Spinal cord (tissue), 10 donors: ENCODE data around the gene NRAP. TPM values are rescaled to one million over a fixed set of nuclear protein-coding genes. Genes with fewer than 3 reads are reported as not detected.
"Not testable (repeated sequence)": the region's sequence is repeated elsewhere in the genome, so short reads cannot be mapped to it uniquely, and the experiment has no call there.

Experiments used
- DNase-seq, 6 donors: peaks; one replicate each; pipeline versions ENCODE4 v3.0.0 to v3.0.0-alpha.2; 2013 to 2015; ENCODE audit warnings: low spot score in 6 of 6, low read depth in 4 of 6
- H3K27ac ChIP-seq: one replicate; pipeline ENCODE4 v1.5.1; 2013; ENCODE audit warnings: low read depth, low read length, control low read depth
- H3K27me3 ChIP-seq: one replicate; pipeline ENCODE4 v1.6.1; 2013; ENCODE audit warnings: low read length; ENCODE audit not compliant: control insufficient read depth, insufficient read depth
- H3K36me3 ChIP-seq: one replicate; pipeline ENCODE4 v1.6.1; 2013; ENCODE audit warnings: low read length; ENCODE audit not compliant: control insufficient read depth, insufficient read depth
- H3K4me1 ChIP-seq: one replicate; pipeline ENCODE4 v1.6.1; 2013; ENCODE audit warnings: low read length; ENCODE audit not compliant: control insufficient read depth, insufficient read depth
- H3K4me3 ChIP-seq: one replicate; pipeline ENCODE4 v1.5.1; 2013; ENCODE audit warnings: low read depth, low read length, control low read depth
- H3K9me3 ChIP-seq: one replicate; pipeline ENCODE4 v1.6.1; 2013; ENCODE audit warnings: low read length; ENCODE audit not compliant: control insufficient read depth, insufficient read depth
- WGBS: methylation state at CpG from one replicate; pipeline ENCODE4 v1.1.5; 2013; ENCODE audit warnings: missing lambda C conversion rate; ENCODE audit not compliant: insufficient coverage; 5-methylcytosine and 5-hydroxymethylcytosine counted together
- polyA plus RNA-seq, 2 donors: library from polyadenylated mRNA; unstranded; fragments of 120-200 nt; gene quantifications; one replicate each; pipeline ENCODE4 v1.2.1, GENCODE V29; 2013; ENCODE audit not compliant: insufficient read length in 2 of 2
- total RNA-seq, 2 donors: library from RNA; depleted of rRNA in 1 of 2; stranded (reverse); fragments of 120-200 nt in 1 of 2; fragments of >200 nt in 1 of 2; gene quantifications; one replicate each; pipeline versions ENCODE4 v1.2.3 to v1.2.4, GENCODE V29; 2013 to 2014
- donor health status: healthy.

The NRAP gene
- total and polyA plus RNA-seq, 4 donors: under 0.01 to 0.11 (median 0.09) TPM

DNA sequence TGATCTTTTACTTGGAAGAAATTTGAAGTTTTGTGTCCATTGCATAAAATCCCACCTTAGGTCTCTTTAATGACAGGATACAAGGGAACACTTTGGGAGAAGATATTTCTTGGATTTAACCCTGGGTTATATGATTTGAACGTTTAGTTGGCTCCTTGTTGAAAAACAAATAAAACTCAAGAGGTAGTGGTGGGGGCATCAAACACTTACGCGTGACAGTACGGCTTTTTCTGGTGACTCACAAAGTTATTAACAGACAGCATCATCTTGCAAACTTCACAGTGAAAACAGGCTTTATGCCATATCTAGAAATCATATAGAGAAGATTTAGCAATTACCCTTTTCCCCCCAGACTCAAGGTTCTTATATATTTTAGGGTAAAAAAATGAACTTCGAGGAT is 699 bp downstream of the NRAP start:
- Histone ChIP-seq H3K9me3 (no peaks in the 10 kb centered on the region), H3K4me3 (no peak overlapping the region), H3K27ac (no peak overlapping the region), H3K27me3 (no peaks in the 10 kb centered on the region), H3K4me1 (no peaks in the 10 kb centered on the region), H3K36me3 (no peaks in the 10 kb centered on the region)
- WGBS: 50% methylated on average over 1 of the region's 5 CpGs
- no peak for DNase-seq

DNA sequence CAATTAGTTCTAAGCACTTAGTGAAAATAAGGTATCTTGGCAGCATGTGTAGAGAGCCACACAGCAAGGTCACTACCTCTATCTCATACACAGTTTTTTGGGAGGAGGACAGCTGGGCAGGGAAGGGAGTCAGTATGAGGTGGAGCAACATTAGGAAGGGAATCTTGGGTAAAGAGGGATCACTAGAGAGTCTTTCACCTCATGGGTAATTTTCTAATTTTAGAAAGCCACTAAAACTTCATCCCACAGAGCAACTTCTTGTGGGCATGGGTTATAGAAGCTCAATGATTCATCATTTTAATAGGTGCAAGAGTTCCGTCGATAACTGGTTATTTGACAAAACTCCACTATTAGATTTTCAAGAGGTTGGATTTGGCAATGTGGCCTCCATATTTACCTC is 2.5 kb downstream of the NRAP start:
- DNase-seq: no peak
- Histone ChIP-seq H3K4me1 (no peaks in the 10 kb centered on the region), H3K27ac (no peak overlapping the region), H3K27me3 (no peaks in the 10 kb centered on the region), H3K4me3 (no peak overlapping the region), H3K9me3 (no peaks in the 10 kb centered on the region), H3K36me3 (no peaks in the 10 kb centered on the region)
- WGBS: no CpG with 5 or more reads among the region's 2 CpGs

DNA sequence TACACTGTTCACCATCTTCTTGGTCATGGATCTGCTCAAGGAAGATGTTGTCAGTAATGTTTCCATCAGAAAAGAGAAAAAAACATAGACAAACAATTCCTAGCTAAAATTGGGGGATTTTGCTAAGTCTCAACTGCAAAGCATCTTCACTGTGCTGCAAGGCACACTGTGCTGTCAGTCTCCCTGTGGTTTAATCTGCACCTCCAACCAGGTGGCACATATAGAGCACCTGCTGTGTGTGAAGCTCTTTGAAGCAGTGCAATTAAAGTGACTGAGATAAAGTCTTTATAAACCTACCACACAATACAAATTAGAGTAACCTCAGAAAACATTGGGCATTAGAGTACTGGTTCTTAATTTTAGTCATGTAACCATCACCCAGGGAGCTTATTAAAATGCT is 6.3 kb downstream of the NRAP start:
- Histone ChIP-seq H3K27ac (no peak overlapping the region), H3K4me3 (no peak overlapping the region), H3K36me3 (no peaks in the 10 kb centered on the region), H3K9me3 (no peaks in the 10 kb centered on the region), H3K27me3 (no peaks in the 10 kb centered on the region), H3K4me1 (no peaks in the 10 kb centered on the region)
- DNase-seq: peak in 1 of 6 donors; percentile 38

DNA sequence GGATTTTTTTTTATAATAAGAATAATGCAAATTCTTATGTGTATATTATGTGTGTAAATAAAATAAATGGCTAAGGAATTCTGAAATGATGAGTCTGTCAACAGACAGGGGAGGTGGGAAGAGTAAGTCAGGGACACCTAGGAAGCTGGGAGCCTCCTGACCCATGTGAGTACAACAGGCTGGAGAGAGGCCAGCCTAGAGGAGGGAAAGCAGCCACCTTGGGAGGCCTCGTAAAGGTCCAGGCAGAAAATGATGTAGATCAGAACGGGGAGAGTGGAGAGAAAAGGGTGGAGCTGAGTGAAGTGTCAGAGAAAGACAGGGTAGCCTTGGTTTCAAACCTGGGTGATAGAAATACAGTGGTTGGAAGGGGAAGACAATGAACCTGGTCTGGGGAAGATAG is 6.9 kb downstream of the NRAP start:
- 65% methylated on average over 2 of the region's 2 CpGs for WGBS
- Histone ChIP-seq H3K36me3 (no peaks in the 10 kb centered on the region), H3K27me3 (no peaks in the 10 kb centered on the region), H3K4me1 (no peaks in the 10 kb centered on the region), H3K27ac (no peak overlapping the region), H3K9me3 (no peaks in the 10 kb centered on the region), H3K4me3 (no peak overlapping the region)
- DNase-seq: no peak

DNA sequence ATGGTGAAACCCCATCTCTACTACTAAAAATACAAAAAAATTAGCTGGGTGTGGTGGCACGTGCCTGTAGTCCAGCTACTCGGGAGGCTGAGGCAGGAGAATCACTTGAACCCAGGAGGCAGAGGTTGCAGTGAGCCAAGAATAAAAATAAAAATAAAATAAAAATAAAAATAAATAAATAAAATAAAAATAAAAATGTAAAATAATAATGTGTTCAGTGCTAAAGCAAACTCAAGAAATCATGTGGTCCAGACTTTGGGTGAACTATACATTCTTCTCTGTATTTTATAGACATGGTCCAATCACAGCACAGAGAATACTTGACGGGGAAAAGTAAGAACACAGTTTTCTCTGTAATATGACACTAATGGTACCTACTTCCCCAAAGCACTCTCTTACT is 11.4 kb downstream of the NRAP start:
- H3K4me1 ChIP-seq, H3K27ac ChIP-seq, H3K9me3 ChIP-seq, H3K36me3 ChIP-seq, H3K27me3 ChIP-seq, H3K4me3 ChIP-seq, DNase-seq: not testable (repeated sequence)
- no CpG with 5 or more reads among the region's 3 CpGs for WGBS

DNA sequence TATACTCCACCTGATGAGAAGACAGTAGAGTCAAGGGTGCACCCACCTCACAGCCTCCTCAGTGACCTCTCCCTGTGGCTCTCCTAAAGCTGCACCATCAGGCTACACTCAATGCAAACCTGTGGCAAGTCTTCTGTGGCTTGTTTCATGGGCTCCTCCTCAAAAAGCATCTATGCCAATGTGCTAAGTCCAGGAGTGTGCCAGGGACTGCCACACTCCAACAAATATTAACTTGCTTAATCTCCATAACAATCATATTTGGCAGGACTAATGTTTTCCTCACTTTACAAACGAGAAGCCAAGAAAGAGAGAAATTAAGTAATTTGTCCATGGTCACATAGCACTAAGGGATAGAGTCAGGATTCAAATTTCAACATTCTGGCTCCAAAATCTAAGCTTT is 11.9 kb downstream of the NRAP start:
- Histone ChIP-seq H3K4me1 (peaks cover 4% of the 10 kb centered on the region), H3K4me3 (no peak overlapping the region), H3K27me3 (no peaks in the 10 kb centered on the region), H3K27ac (no peak overlapping the region), H3K36me3 (no peaks in the 10 kb centered on the region), H3K9me3 (no peaks in the 10 kb centered on the region)
- DNase-seq: no peak
- no CpG with 5 or more reads among the region's 1 CpG for WGBS

DNA sequence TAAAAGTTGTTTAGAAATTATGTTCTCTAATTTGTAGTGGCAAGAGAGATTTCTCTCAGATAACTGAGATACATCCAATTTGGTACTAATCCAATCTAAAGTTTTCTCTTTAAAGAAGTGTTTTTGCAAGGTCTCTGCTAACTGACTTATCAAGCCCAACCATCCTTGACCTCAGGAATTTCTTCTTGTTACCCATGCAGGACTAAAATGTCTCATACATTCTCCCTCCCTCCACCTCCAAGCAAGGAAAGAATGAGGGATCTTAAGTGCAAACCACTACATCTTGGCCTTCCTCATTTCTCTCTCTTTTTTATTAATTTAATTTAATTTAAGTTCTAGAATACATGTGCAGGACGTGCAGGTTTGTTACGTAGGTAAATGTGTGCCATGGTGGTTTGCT is 12.8 kb downstream of the NRAP start:
- Histone ChIP-seq H3K27ac (no peak overlapping the region), H3K4me3 (no peak overlapping the region), H3K36me3 (no peaks in the 10 kb centered on the region), H3K4me1 (peaks cover 4% of the 10 kb centered on the region), H3K9me3 (no peaks in the 10 kb centered on the region), H3K27me3 (no peaks in the 10 kb centered on the region)
- no peak for DNase-seq
- 100% methylated on average over 1 of the region's 2 CpGs for WGBS

DNA sequence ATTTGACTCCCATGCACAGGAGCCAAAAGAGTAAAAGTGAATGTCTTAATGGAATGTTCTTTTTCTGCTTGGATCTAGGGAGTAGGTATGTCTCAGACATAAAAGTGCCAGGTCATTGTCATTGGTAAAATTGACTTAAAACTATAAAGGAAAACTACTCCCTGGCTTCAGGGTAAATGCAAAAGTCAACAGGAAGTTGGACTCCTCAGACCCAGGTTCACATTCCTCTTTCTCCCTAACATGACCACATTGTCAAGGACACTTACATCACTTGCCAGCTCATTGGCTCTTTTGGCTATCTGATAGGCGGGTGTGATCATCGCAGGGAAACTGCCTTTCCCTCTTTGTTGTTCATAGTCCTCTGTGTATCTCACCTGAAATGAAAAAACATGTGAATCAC is 13.7 kb downstream of the NRAP start:
- WGBS: 100% methylated on average over 2 of the region's 2 CpGs
- Histone ChIP-seq H3K27ac (no peak overlapping the region), H3K4me1 (peaks cover 6% of the 10 kb centered on the region), H3K4me3 (no peak overlapping the region), H3K27me3 (no peaks in the 10 kb centered on the region), H3K9me3 (no peaks in the 10 kb centered on the region), H3K36me3 (no peaks in the 10 kb centered on the region)
- no peak for DNase-seq

DNA sequence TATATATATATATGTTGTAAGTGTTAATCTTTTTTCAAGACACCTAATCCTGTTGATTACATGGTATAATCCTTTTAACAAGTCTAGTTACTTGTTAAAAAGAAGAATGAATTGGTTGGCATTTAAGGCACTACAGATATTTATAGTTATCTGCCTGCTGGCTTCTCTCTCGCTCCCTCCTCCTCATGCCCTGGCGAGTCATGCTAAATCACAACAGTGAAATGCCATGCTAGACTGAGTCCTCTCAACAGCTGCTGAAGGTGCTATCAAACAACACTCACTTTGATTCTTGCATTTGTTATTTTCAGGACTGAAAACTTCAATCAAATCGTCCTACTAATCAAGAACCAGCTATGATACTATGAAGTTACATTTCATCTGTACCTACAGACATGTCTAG is 15.4 kb downstream of the NRAP start:
- no peaks in the 10 kb centered on the region for H3K9me3 ChIP-seq
- no peak overlapping the region for H3K4me3 ChIP-seq
- peaks cover 6% of the 10 kb centered on the region for H3K4me1 ChIP-seq
- WGBS: 67% methylated on average over 1 of the region's 3 CpGs
- no peaks in the 10 kb centered on the region for H3K27me3 ChIP-seq
- DNase-seq: peak in 1 of 6 donors; percentile 25
- no peaks in the 10 kb centered on the region for H3K36me3 ChIP-seq
- no peak overlapping the region for H3K27ac ChIP-seq

DNA sequence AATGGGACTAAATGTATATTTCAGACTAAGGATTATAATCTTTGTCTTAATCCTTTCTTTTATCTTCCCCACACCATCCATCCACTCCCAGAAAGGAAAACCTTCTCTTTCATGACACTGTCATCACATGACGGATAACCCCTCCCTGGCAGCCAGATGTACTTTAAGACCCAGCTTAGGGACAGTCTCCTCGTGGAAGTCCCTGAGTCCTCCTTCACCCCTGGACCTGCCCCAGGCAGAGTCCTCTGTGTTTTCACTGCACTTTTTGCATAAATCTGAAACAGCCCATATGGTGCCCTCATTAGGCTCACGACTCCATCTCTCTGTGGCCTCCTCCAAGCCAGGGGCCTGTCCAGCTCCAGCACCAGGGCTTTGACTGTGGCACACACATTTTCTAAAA is 16.0 kb downstream of the NRAP start:
- peaks cover 6% of the 10 kb centered on the region for H3K4me1 ChIP-seq
- WGBS: 77% methylated on average over 2 of the region's 3 CpGs
- no peaks in the 10 kb centered on the region for H3K27me3 ChIP-seq
- no peak overlapping the region for H3K4me3 ChIP-seq
- H3K36me3 ChIP-seq: no peaks in the 10 kb centered on the region
- no peaks in the 10 kb centered on the region for H3K9me3 ChIP-seq
- no peak overlapping the region for H3K27ac ChIP-seq
- no peak for DNase-seq
